Suprapubic skin (tissue), 4 donors: Measurements from ENCODE around the gene SMPD1. TPM values are rescaled to one million over a fixed set of nuclear protein-coding genes. Genes with fewer than 3 reads are reported as not detected.

ENCODE experiments used
- DNase-seq, 2 donors: peaks; one replicate each; pipeline ENCODE4 v3.0.0-alpha.2; 2019; ENCODE audit warnings: low spot score in 2 of 2
- H3K27ac ChIP-seq: fragments of 200-600 bp; sonication (generic); one replicate; pipeline ENCODE4 v1.5.1; 2019
- H3K27me3 ChIP-seq: fragments of 200-600 bp; sonication (generic); one replicate; pipeline ENCODE4 v1.5.1; 2019
- H3K36me3 ChIP-seq: fragments of 200-600 bp; sonication (generic); one replicate; pipeline ENCODE4 v1.5.1; 2019
- H3K4me1 ChIP-seq: fragments of 200-600 bp; sonication (generic); one replicate; pipeline ENCODE4 v1.5.1; 2019
- H3K4me3 ChIP-seq: fragments of 200-600 bp; sonication (generic); one replicate; pipeline ENCODE4 v1.5.1; 2019; ENCODE audit warnings: mild to moderate bottlenecking
- H3K9me3 ChIP-seq: fragments of 200-600 bp; sonication (generic); one replicate; pipeline ENCODE4 v1.5.1; 2019
- CTCF ChIP-seq, 2 donors: fragments of 200-600 bp in 1 of 2; fragments of 450-650 bp in 1 of 2; sonication (generic) in 1 of 2; IDR thresholded peaks; one replicate each; pipeline ENCODE4 v1.5.1; 2016 to 2019; ENCODE audit warnings: antibody characterized with exemption in 2 of 2, mild to moderate bottlenecking in 1 of 2, moderate library complexity in 1 of 2
- EP300 ChIP-seq: sonication (generic); formaldehyde crosslinking; IDR thresholded peaks from one replicate; pipeline ENCODE4 v1.6.1; 2017; ENCODE audit warnings: antibody characterized with exemption
- POLR2A ChIP-seq, 2 donors: fragments of 450-650 bp; IDR thresholded peaks; one replicate each; pipeline ENCODE4 v1.6.1; 2017; ENCODE audit warnings: antibody characterized with exemption in 2 of 2, mild to moderate bottlenecking in 2 of 2, moderate library complexity in 2 of 2
- POLR2AphosphoS5 ChIP-seq, 3 donors: sonication (generic); formaldehyde crosslinking; IDR thresholded peaks; one replicate each; pipeline ENCODE4 v1.6.1; 2017; ENCODE audit warnings: antibody characterized with exemption in 3 of 3
- whole genome bisulfite sequencing: methylation state at CpG from one replicate; pipeline ENCODE4 v1.1.5; 2018; 5-methylcytosine and 5-hydroxymethylcytosine counted together
- total RNA-seq, 4 donors: library from RNA; depleted of rRNA; stranded (reverse); fragments of >200 nt; gene quantifications; one replicate each; pipeline ENCODE4 v1.1.0, GENCODE V29; 2016

SMPD1 gene
- total RNA-seq, 4 donors from 2014 or later = 25.0 to 45.5 (median 40.8) TPM

- 0% methylated on average over 1 of the region's 38 CpGs for WGBS
- H3K27me3 ChIP-seq = no peaks in the 10 kb centered on the region
- H3K4me1 ChIP-seq = peaks cover 24% of the 10 kb centered on the region
- peak overlapping the region; percentile 98 for H3K4me3 ChIP-seq
- H3K36me3 ChIP-seq = no peaks in the 10 kb centered on the region
- peak in 1 of 2 donors; percentile 67 for DNase-seq
- peak overlapping the region; percentile 89 for H3K27ac ChIP-seq
- H3K9me3 ChIP-seq = no peaks in the 10 kb centered on the region
- TF ChIP-seq POLR2AphosphoS5 (IDR thresholded peaks at IDR 0.05) (no peak), POLR2A (IDR thresholded peaks at IDR 0.05) (no peak), EP300 (no peak), CTCF (IDR thresholded peaks at IDR 0.05) (no peak)
These were observed 28.3 kb downstream of the SMPD1 start for GRCh38 chr11:6418557-6419008.

GRCh38 chr11:6419009-6419631, 28.8 kb downstream of the SMPD1 start, which contains the start of gene APBB1:
Gene APBB1 (minus strand): TSS chr11:6419094. CDS start chr11:6411347, 7,747 bp downstream.
- peaks cover 24% of the 10 kb centered on the region for H3K4me1 ChIP-seq
- H3K36me3 ChIP-seq = no peaks in the 10 kb centered on the region
- H3K27ac ChIP-seq = peak within 1 kb of the TSS; percentile 89
- H3K27me3 ChIP-seq = no peaks in the 10 kb centered on the region
- TF ChIP-seq POLR2A (IDR thresholded peaks at IDR 0.05) (peak in 1 of 2 donors; percentile 15), EP300 (no peak)
- peak within 1 kb of the TSS; percentile 98 for H3K4me3 ChIP-seq
- peak in 1 of 2 donors; percentile 73 for DNase-seq
- no peaks in the 10 kb centered on the region for H3K9me3 ChIP-seq
- under 1% methylated on average over 33 of the region's 75 CpGs for WGBS

- Histone ChIP-seq H3K27me3 (no peaks in the 10 kb centered on the region), H3K9me3 (no peaks in the 10 kb centered on the region), H3K27ac (no peak overlapping the region), H3K36me3 (no peaks in the 10 kb centered on the region), H3K4me3 (no peak overlapping the region), H3K4me1 (peaks cover 24% of the 10 kb centered on the region)
- WGBS = 96% methylated on average over 3 of the region's 3 CpGs
- TF ChIP-seq POLR2AphosphoS5 (IDR thresholded peaks at IDR 0.05) (no peak), POLR2A (IDR thresholded peaks at IDR 0.05) (no peak), EP300 (no peak), CTCF (IDR thresholded peaks at IDR 0.05) (no peak)
- no peak for DNase-seq
These were observed 30.4 kb downstream of the SMPD1 start for GRCh38 chr11:6420677-6421076.

GRCh38 chr11:6427516-6427915, 37.2 kb downstream of the SMPD1 start:
- H3K9me3 ChIP-seq = no peaks in the 10 kb centered on the region
- DNase-seq = no peak
- TF ChIP-seq EP300 (no peak), POLR2A (IDR thresholded peaks at IDR 0.05) (no peak), CTCF (IDR thresholded peaks at IDR 0.05) (no peak), POLR2AphosphoS5 (IDR thresholded peaks at IDR 0.05) (no peak)
- no peaks in the 10 kb centered on the region for H3K27me3 ChIP-seq
- H3K27ac ChIP-seq = no peak overlapping the region
- no peaks in the 10 kb centered on the region for H3K36me3 ChIP-seq
- H3K4me1 ChIP-seq = no peaks in the 10 kb centered on the region
- H3K4me3 ChIP-seq = no peak overlapping the region

GRCh38 chr11:6431861-6432260, 41.6 kb downstream of the SMPD1 start:
- WGBS = 87% methylated on average over 3 of the region's 3 CpGs
- no peak for TF ChIP-seq CTCF (IDR thresholded peaks at IDR 0.05)
- TF ChIP-seq EP300 = no peak
- no peak for TF ChIP-seq POLR2A (IDR thresholded peaks at IDR 0.05)
- TF ChIP-seq POLR2AphosphoS5 (IDR thresholded peaks at IDR 0.05) = no peak
- no peak for DNase-seq
- Histone ChIP-seq H3K27ac (no peak overlapping the region), H3K9me3 (no peaks in the 10 kb centered on the region), H3K4me3 (no peak overlapping the region), H3K27me3 (no peaks in the 10 kb centered on the region), H3K4me1 (no peaks in the 10 kb centered on the region), H3K36me3 (no peaks in the 10 kb centered on the region)
